Measurements from ENCODE around the gene TOB1. TPM values are rescaled to one million over a fixed set of nuclear protein-coding genes. Genes with fewer than 3 reads are reported as not detected.

The TOB1 gene
- total and polyA plus RNA-seq, 2 of the 4 experiments (the other 2 are of a cell fraction): 4.3 to 9.0 TPM

GRCh38 chr17:50891577-50891989 is 25.4 kb upstream of the TOB1 start:
- BruUV-seq (replicated peaks): no TSS peak
- no peak overlapping the region for H2AK9ac ChIP-seq (replicated peaks; ENCODE audit: low read depth, low read length, poor library complexity)
- H4K5ac ChIP-seq (ENCODE audit: low read depth, low read length): no peak overlapping the region
- H4K8ac ChIP-seq (ENCODE audit: low read depth in 2 of 2, low read length in 2 of 2): no peak overlapping the region
- no peak overlapping the region for H3K27ac ChIP-seq (ENCODE audit: insufficient read depth, low read length)
- DNase-seq (no peak), ATAC-seq (ENCODE audit: low read depth) (no peak)
- H2AFZ ChIP-seq (replicated peaks; ENCODE audit: low read length, poor library complexity): no peak overlapping the region
- CTCF ChIA-PET: no interaction called here
- dilution Hi-C loops (cut with HindIII; ENCODE audit: low sequenced_read_pairs, unreplicated experiment) (no loop called here), in situ Hi-C loops (cut with MboI; ENCODE audit: low sequenced_read_pairs) (no loop called here), intact Hi-C loops (cut with micrococcal nuclease) (no loop called here)
- no peaks in the 10 kb centered on the region for H4K20me1 ChIP-seq (ENCODE audit: insufficient read depth, low read length)
- H3K4me2 ChIP-seq (ENCODE audit: low read depth, low read length): no peak overlapping the region
- H2AK5ac ChIP-seq (ENCODE audit: low read depth, low read length): no peak overlapping the region
- H3K4me3 ChIP-seq (ENCODE audit: insufficient read depth, low read depth, low read length): no peak overlapping the region
- H3K79me1 ChIP-seq (ENCODE audit: low read depth in 1 of 2, low read length in 2 of 2): no peaks in the 10 kb centered on the region
- H3K18ac ChIP-seq (ENCODE audit: low read depth, low read length): no peak overlapping the region
- H2BK15ac ChIP-seq (ENCODE audit: low read depth, low read length): no peak overlapping the region
- H3K27me3 ChIP-seq (ENCODE audit: control insufficient read depth, insufficient read depth, low read length): peaks cover 21% of the 10 kb centered on the region
- 0 out of 2 replicates have a peak, but pooled peaks cover 3% of the 10 kb centered on the region for H3K9me1 ChIP-seq (ENCODE audit: insufficient read depth, low read length)
- no peak overlapping the region for H2BK5ac ChIP-seq (ENCODE audit: low read depth, low read length, poor library complexity, severe bottlenecking)
- POLR2A ChIA-PET (ENCODE audit: unreplicated experiment): no interaction called here
- H3K9ac ChIP-seq (ENCODE audit: low read depth, low read length): no peak overlapping the region
- H3K23ac ChIP-seq (ENCODE audit: low read depth, low read length): no peak overlapping the region
- no peak overlapping the region for H3K56ac ChIP-seq (ENCODE audit: extremely low read depth, insufficient read depth, low read length)
- H3K4me1 ChIP-seq (ENCODE audit: control insufficient read depth, insufficient read depth, low read length): peaks cover 2% of the 10 kb centered on the region
- no peak overlapping the region for H4K91ac ChIP-seq (ENCODE audit: insufficient read depth, low read depth, low read length)
- TF ChIP-seq RCOR1 (IDR thresholded peaks at IDR 0.05; ENCODE audit: insufficient replicate concordance, low read length) (no peak), NFE2L2 (IDR thresholded peaks at IDR 0.05; ENCODE audit: low read depth, low read length) (no peak)
- H3K9me3 ChIP-seq (ENCODE audit: control insufficient read depth, insufficient read depth, low read length): no peaks in the 10 kb centered on the region
- no peak overlapping the region for H3K4ac ChIP-seq (ENCODE audit: low read depth, low read length)
- 92% methylated on average over 2 of the region's 4 CpGs; no CpG with 5 or more reads in 1 of the 2 experiments for WGBS, 2 experiments (ENCODE audit: extremely low coverage in 2 of 2, insufficient read length in 1 of 2)
- H2BK120ac ChIP-seq (ENCODE audit: low read depth, low read length): no peak overlapping the region
- no peak overlapping the region for H2BK20ac ChIP-seq (ENCODE audit: low read depth, low read length)
- H3K36me3 ChIP-seq (ENCODE audit: control insufficient read depth, insufficient read depth, low read length): no peaks in the 10 kb centered on the region
- no peak overlapping the region for H3K14ac ChIP-seq (replicated peaks; ENCODE audit: low read depth, low read length)
